ENCODE data around the gene ANK2.

DNA sequence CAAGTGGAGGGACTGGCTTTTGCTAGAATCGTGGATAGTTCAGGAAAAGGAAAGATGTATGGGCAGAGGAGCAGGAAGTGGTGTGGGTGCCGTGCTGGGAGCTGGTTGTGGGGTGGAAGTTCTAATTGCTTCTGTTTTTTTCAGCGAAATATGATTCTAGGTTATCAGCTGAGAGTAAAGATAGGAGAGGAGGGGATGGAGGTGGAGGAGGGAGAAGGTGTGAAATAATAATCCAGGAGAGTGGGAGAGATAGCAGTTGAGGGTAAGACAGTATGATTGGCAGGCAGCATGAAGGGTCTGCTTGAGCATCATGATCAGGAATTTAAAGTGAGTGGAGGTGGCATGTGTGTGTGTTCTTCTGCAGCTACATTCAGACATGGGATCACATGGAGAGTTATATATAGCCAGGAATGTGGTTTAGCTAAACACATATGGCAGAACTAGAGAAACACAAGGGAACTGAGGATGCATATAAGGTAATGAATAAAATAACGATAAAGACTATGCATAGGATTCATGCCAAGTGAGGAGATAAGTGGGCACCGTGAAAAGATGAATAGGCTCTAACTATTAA is 133.7 kb downstream of the ANK2 start:
- TF ChIP-seq GATA3 (IDR thresholded peaks at IDR 0.05; ENCODE audit: low read depth, low read length): no peak
- TF ChIP-seq GATA2 (IDR thresholded peaks at IDR 0.05; ENCODE audit: low read depth, low read length): no peak
